Right lung (tissue), 5 donors: ENCODE results near the gene TENM3. TPM values are rescaled to one million over a fixed set of nuclear protein-coding genes. Genes with fewer than 3 reads are reported as not detected.

Experiments
- DNase-seq, 2 donors: peaks; one replicate each; pipeline ENCODE4 v3.0.0-alpha.2; 2013
- polyA plus RNA-seq, 5 donors: library from polyadenylated mRNA; unstranded; fragments of 120-200 nt; gene quantifications; one replicate each; pipeline versions ENCODE4 v1.2.1 to v1.2.3, GENCODE V29; 2013; ENCODE audit warnings: inconsistent platforms in 1 of 5, low replicate concordance in 1 of 5; ENCODE audit not compliant: insufficient read length in 5 of 5, insufficient read depth in 1 of 5

Gene TENM3
- polyA plus RNA-seq, 5 donors: 1.9 to 4.6 (median 2.6) TPM

GRCh38 chr4:182564724-182565369, 321.6 kb downstream of the TENM3 start:
- peak; percentile 60 to 74 for DNase-seq

GRCh38 chr4:182567119-182567518, 323.9 kb downstream of the TENM3 start:
- no peak for DNase-seq

- no peak for DNase-seq
These were observed 326.4 kb downstream of the TENM3 start for GRCh38 chr4:182569561-182569960.

- DNase-seq: no peak
These were observed 331.5 kb downstream of the TENM3 start for GRCh38 chr4:182574706-182575105.

- no peak for DNase-seq
These were observed 332.0 kb downstream of the TENM3 start for GRCh38 chr4:182575225-182575624.

GRCh38 chr4:182576601-182577289, 333.5 kb downstream of the TENM3 start:
- DNase-seq: no peak

- no peak for DNase-seq
These were observed 334.2 kb downstream of the TENM3 start for GRCh38 chr4:182577411-182577810.

- DNase-seq: no peak
These were observed 335.2 kb downstream of the TENM3 start for GRCh38 chr4:182578402-182578801.

- DNase-seq: no peak
These were observed 339.0 kb downstream of the TENM3 start for GRCh38 chr4:182582245-182582644.

- peak; percentile 22 to 24 for DNase-seq
These were observed 340.7 kb downstream of the TENM3 start for GRCh38 chr4:182583703-182584415.

GRCh38 chr4:182585321-182585720, 342.1 kb downstream of the TENM3 start:
- DNase-seq: no peak

- DNase-seq: no peak
These were observed 345.9 kb downstream of the TENM3 start for GRCh38 chr4:182589100-182589499.

GRCh38 chr4:182593402-182593801, 350.2 kb downstream of the TENM3 start:
- DNase-seq: no peak

GRCh38 chr4:182593864-182594263, 350.7 kb downstream of the TENM3 start:
- DNase-seq: no peak

- DNase-seq: no peak
These were observed 356.9 kb downstream of the TENM3 start for GRCh38 chr4:182600093-182600492.

GRCh38 chr4:182600856-182601255, 357.7 kb downstream of the TENM3 start:
- no peak for DNase-seq

- no peak for DNase-seq
These were observed 361.0 kb downstream of the TENM3 start for GRCh38 chr4:182604161-182604622.

GRCh38 chr4:182604953-182605352, 361.8 kb downstream of the TENM3 start:
- DNase-seq: no peak

GRCh38 chr4:182608525-182608924, 365.3 kb downstream of the TENM3 start:
- no peak for DNase-seq

- DNase-seq: no peak
These were observed 373.3 kb downstream of the TENM3 start for GRCh38 chr4:182616476-182616875.

- DNase-seq: no peak
These were observed 376.5 kb downstream of the TENM3 start for GRCh38 chr4:182619660-182620059.

GRCh38 chr4:182620111-182620980, 377.1 kb downstream of the TENM3 start:
- no peak for DNase-seq
